Gastroesophageal sphincter (tissue), 3 donors: Measurements from ENCODE around the gene COL28A1.

Experiments used
- CTCF ChIP-seq, 4 experiments: fragments of 200-600 bp in 2 of 4; fragments of 450-650 bp in 2 of 4; sonication (generic) in 1 of 4; IDR thresholded peaks; one replicate each; pipeline ENCODE4 v1.5.1; 2017 to 2019; ENCODE audit warnings: antibody characterized with exemption in 4 of 4, mild to moderate bottlenecking in 2 of 4, moderate library complexity in 2 of 4
- EP300 ChIP-seq: sonication (generic); formaldehyde crosslinking; IDR thresholded peaks from one replicate; pipeline ENCODE4 v1.6.1; 2017; ENCODE audit warnings: antibody characterized with exemption, mild to moderate bottlenecking
- POLR2A ChIP-seq, 2 donors: fragments of 450-650 bp; IDR thresholded peaks; one replicate each; pipeline ENCODE4 v1.6.1; 2017; ENCODE audit warnings: antibody characterized with exemption in 2 of 2, mild to moderate bottlenecking in 2 of 2, moderate library complexity in 1 of 2
- POLR2AphosphoS5 ChIP-seq: sonication (generic); formaldehyde crosslinking; IDR thresholded peaks from one replicate; pipeline ENCODE4 v1.6.1; 2017; ENCODE audit warnings: antibody characterized with exemption

- no peak for TF ChIP-seq EP300
- no peak for TF ChIP-seq CTCF (IDR thresholded peaks at IDR 0.05)
- TF ChIP-seq POLR2AphosphoS5, result no peak
- TF ChIP-seq POLR2A (IDR thresholded peaks at IDR 0.05), result no peak
Measured at GRCh38 chr7:7565746-7566650, 30.3 kb upstream of the COL28A1 start.
